DND-41 (cell line): ENCODE data around the gene GAST.

ENCODE experiments used
- ATAC-seq: fragments of 200-7000 bp; cut with Tn5 transposase; 3 replicates; pipeline ENCODE4 v1.9.1; 2021; ENCODE audit warnings: low read depth; ENCODE audit not compliant: insufficient read depth
- DNase-seq: peaks from one replicate; pipeline ENCODE4 v3.0.0-alpha.2; 2020
- H2AFZ ChIP-seq: 2 replicates; pipeline ENCODE4 v1.6.0; 2012; ENCODE audit warnings: low read depth, low read length
- H3K27ac ChIP-seq: 2 replicates; pipeline ENCODE4 v1.5.1; 2012; ENCODE audit warnings: low read length, inconsistent platforms
- H3K27me3 ChIP-seq: fragments of 200-600 bp; sonication (generic); 2 replicates; pipeline ENCODE4 v1.6.0; 2012; ENCODE audit warnings: low read length, mild to moderate bottlenecking, inconsistent platforms; ENCODE audit not compliant: insufficient read depth, poor library complexity
- H3K36me3 ChIP-seq: 2 replicates; pipeline ENCODE4 v1.5.1; 2012; ENCODE audit warnings: low read length, inconsistent platforms; ENCODE audit not compliant: insufficient read depth
- H3K4me1 ChIP-seq: 2 replicates; pipeline ENCODE4 v1.5.1; 2012; ENCODE audit warnings: mild to moderate bottlenecking, low read length; ENCODE audit not compliant: insufficient read depth
- H3K4me2 ChIP-seq: 2 replicates; pipeline ENCODE4 v1.6.0; 2012; ENCODE audit warnings: mild to moderate bottlenecking, moderate library complexity, low read length, inconsistent platforms; ENCODE audit not compliant: insufficient read depth
- H3K4me3 ChIP-seq, 2 experiments: fragments of 200-600 bp in 1 of 2; shearing (Covaris generic) in 1 of 2; 2 replicates each; pipeline ENCODE4 v1.5.1; 2012 to 2016; ENCODE audit warnings: inconsistent platforms in 2 of 2, low read length in 2 of 2, mild to moderate bottlenecking in 2 of 2, low read depth in 1 of 2, moderate library complexity in 1 of 2
- H3K79me2 ChIP-seq: 2 replicates; pipeline ENCODE4 v1.6.0; 2012; ENCODE audit warnings: low read length, inconsistent platforms; ENCODE audit not compliant: insufficient read depth
- H3K9ac ChIP-seq: 2 replicates; pipeline ENCODE4 v1.6.0; 2012; ENCODE audit warnings: low read depth, mild to moderate bottlenecking, inconsistent platforms, low read length, moderate library complexity
- H3K9me3 ChIP-seq: 2 replicates; pipeline ENCODE4 v1.5.1; 2012; ENCODE audit warnings: low read length, moderate library complexity, mild to moderate bottlenecking, inconsistent platforms; ENCODE audit not compliant: insufficient read depth, severe bottlenecking
- H4K20me1 ChIP-seq: 2 replicates; pipeline ENCODE4 v1.6.0; 2012; ENCODE audit warnings: low read length; ENCODE audit not compliant: insufficient read depth
- EZH2 ChIP-seq: IDR thresholded peaks from 3 replicates; pipeline ENCODE4 v1.6.1; 2012; ENCODE audit warnings: borderline replicate concordance, low read depth, mild to moderate bottlenecking, moderate library complexity, low read length, inconsistent platforms; ENCODE audit not compliant: severe bottlenecking
- TF ChIP-seq, protein P1 (sequence below): IDR thresholded peaks from 2 replicates; pipeline ENCODE4 v1.5.1; 2012; ENCODE audit warnings: borderline replicate concordance, low read length, moderate library complexity, mild to moderate bottlenecking; ENCODE audit not compliant: poor library complexity, severe bottlenecking; ENCODE audit errors: extremely low read depth

Gene GAST

DNA sequence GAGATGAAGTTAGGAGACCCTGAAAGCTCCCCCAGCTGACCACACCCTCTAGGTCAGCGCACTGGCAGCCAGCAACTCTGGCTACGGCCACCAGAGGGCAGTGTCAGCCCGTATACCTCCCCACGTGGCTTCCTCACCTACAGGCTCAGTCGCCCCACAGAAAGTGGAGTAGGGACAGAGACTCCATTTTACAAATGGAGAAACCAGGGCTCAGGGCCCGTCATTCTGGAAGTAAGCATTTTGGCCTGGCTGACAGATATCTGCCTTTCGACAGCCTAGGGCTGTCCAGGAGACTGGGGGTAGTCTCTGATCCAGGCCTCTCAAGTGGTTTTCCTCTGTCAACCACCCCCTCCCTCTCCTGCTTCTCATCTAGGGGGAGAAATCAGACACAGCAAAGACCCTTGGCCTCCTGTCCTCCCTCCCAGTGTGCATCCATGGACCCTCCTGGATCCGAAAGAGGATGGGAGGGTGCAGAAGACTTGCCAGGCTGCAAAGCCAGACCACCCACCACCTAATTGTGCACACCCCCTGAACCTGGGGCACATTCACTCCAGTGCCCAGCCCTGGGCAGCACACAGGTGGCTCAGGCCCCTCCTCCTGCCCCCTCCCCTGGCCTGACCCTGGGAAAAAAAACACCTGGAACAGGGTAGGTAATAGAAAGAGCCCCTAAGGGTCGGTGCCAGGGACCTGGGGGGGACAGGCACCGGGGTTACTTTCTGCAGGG is 26.1 kb downstream of the GAST start:
- Histone ChIP-seq H3K4me1 (peaks cover 7% of the 10 kb centered on the region), H3K36me3 (no peaks in the 10 kb centered on the region), H2AFZ (peak overlapping the region; percentile 97), H3K4me3 (no peak overlapping the region), H3K27me3 (no peaks in the 10 kb centered on the region), H3K79me2 (no peaks in the 10 kb centered on the region), H4K20me1 (no peaks in the 10 kb centered on the region), H3K4me2 (0 out of 2 replicates have a peak overlapping the region, but pooled peaks have one; percentile 1), H3K27ac (no peak overlapping the region), H3K9me3 (no peaks in the 10 kb centered on the region), H3K9ac (peak overlapping the region; percentile 31)
- DNase-seq = peak; percentile 82
- TF ChIP-seq, protein P1, sequence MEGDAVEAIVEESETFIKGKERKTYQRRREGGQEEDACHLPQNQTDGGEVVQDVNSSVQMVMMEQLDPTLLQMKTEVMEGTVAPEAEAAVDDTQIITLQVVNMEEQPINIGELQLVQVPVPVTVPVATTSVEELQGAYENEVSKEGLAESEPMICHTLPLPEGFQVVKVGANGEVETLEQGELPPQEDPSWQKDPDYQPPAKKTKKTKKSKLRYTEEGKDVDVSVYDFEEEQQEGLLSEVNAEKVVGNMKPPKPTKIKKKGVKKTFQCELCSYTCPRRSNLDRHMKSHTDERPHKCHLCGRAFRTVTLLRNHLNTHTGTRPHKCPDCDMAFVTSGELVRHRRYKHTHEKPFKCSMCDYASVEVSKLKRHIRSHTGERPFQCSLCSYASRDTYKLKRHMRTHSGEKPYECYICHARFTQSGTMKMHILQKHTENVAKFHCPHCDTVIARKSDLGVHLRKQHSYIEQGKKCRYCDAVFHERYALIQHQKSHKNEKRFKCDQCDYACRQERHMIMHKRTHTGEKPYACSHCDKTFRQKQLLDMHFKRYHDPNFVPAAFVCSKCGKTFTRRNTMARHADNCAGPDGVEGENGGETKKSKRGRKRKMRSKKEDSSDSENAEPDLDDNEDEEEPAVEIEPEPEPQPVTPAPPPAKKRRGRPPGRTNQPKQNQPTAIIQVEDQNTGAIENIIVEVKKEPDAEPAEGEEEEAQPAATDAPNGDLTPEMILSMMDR = peak; percentile 99
- no peak for TF ChIP-seq EZH2
- peak; percentile 97 for ATAC-seq

DNA sequence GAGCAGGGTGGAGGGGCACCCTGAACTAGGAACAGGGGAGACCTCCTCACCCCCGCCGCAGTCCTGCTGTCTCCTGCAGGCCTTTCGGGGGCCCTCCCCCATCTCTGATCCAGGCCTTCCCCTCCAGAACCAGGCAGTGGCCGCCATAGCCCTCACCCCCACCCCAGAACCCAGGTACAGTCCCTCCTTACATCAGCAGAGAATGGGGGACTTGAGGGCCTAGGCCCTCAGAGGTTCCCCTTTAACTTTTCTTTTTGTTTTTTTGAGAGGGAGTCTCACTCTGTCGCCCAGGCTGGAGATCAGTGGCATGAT is 26.6 kb downstream of the GAST start:
- H3K27ac ChIP-seq = no peak overlapping the region
- H3K9ac ChIP-seq = peak overlapping the region; percentile 31; the same call in 1 of the 2 replicates
- H3K4me1 ChIP-seq = peaks cover 7% of the 10 kb centered on the region
- no peak for ATAC-seq
- H3K79me2 ChIP-seq = no peaks in the 10 kb centered on the region
- H3K4me3 ChIP-seq = no peak overlapping the region
- H4K20me1 ChIP-seq = no peaks in the 10 kb centered on the region
- peak overlapping the region; percentile 97 for H2AFZ ChIP-seq
- H3K9me3 ChIP-seq = no peaks in the 10 kb centered on the region
- no peaks in the 10 kb centered on the region for H3K36me3 ChIP-seq
- TF ChIP-seq, protein P1 = no peak
- TF ChIP-seq EZH2 = no peak
- H3K4me2 ChIP-seq = no peak overlapping the region
- H3K27me3 ChIP-seq = no peaks in the 10 kb centered on the region
- no peak for DNase-seq

- no peaks in the 10 kb centered on the region for H3K79me2 ChIP-seq
- no peaks in the 10 kb centered on the region for H3K36me3 ChIP-seq
- peaks cover 7% of the 10 kb centered on the region for H3K4me1 ChIP-seq
- TF ChIP-seq EZH2 = no peak
- TF ChIP-seq, protein P1 = no peak
- DNase-seq (no peak), ATAC-seq (no peak)
- no peak overlapping the region for H3K4me3 ChIP-seq
- no peak overlapping the region for H3K9ac ChIP-seq
- no peaks in the 10 kb centered on the region for H4K20me1 ChIP-seq
- no peaks in the 10 kb centered on the region for H3K27me3 ChIP-seq
- H2AFZ ChIP-seq = no peak overlapping the region
- H3K27ac ChIP-seq = no peak overlapping the region
- H3K4me2 ChIP-seq = no peak overlapping the region
- H3K9me3 ChIP-seq = no peaks in the 10 kb centered on the region
Measured at GRCh38 chr17:41739661-41740352, 27.7 kb downstream of the GAST start.
